DOHH2 (cell line): ENCODE results near the gene SCLY.

Experiments
- H3F3A ChIP-seq: fragments of 200-600 bp; sonication (generic), shearing (Covaris generic); 2 replicates; pipeline ENCODE4 v1.6.0; 2016; ENCODE audit warnings: antibody characterized with exemption, mild to moderate bottlenecking; ENCODE audit not compliant: control insufficient read depth, insufficient read depth
- H3K27ac ChIP-seq: fragments of 200-600 bp; sonication (generic); 2 replicates; pipeline ENCODE4 v1.5.1; 2014; ENCODE audit warnings: low read depth, mild to moderate bottlenecking, low read length, moderate library complexity
- H3K27me3 ChIP-seq: fragments of 200-600 bp; sonication (generic); 2 replicates; pipeline ENCODE4 v1.6.1; 2014; ENCODE audit warnings: mild to moderate bottlenecking, low read length, mixed read lengths; ENCODE audit not compliant: control insufficient read depth
- H3K36me3 ChIP-seq: fragments of 200-600 bp; sonication (generic); 2 replicates; pipeline ENCODE4 v1.6.1; 2014; ENCODE audit warnings: mild to moderate bottlenecking, low read length, moderate library complexity, mixed read lengths; ENCODE audit not compliant: control insufficient read depth
- H3K4me1 ChIP-seq: fragments of 200-600 bp; sonication (generic); 2 replicates; pipeline ENCODE4 v1.6.1; 2014; ENCODE audit warnings: mild to moderate bottlenecking, low read length, mixed read lengths; ENCODE audit not compliant: control insufficient read depth
- H3K4me2 ChIP-seq: fragments of 200-600 bp; sonication (generic); 2 replicates; pipeline ENCODE4 v1.6.0; 2014; ENCODE audit warnings: mild to moderate bottlenecking, low read length, moderate library complexity
- H3K4me3 ChIP-seq: fragments of 200-600 bp; sonication (generic); 2 replicates; pipeline ENCODE4 v1.5.1; 2014; ENCODE audit warnings: mild to moderate bottlenecking, low read length, mixed read lengths
- H3K79me2 ChIP-seq: fragments of 200-600 bp; sonication (generic); 2 replicates; pipeline ENCODE4 v1.6.1; 2014; ENCODE audit warnings: mild to moderate bottlenecking, low read length, mixed read lengths; ENCODE audit not compliant: control insufficient read depth
- H3K9me2 ChIP-seq: fragments of 200-600 bp; sonication (generic); replicated peaks from 2 replicates; pipeline ENCODE4 v1.6.1; 2014; ENCODE audit warnings: mild to moderate bottlenecking, low read length, mixed read lengths; ENCODE audit not compliant: control insufficient read depth
- H3K9me3 ChIP-seq: fragments of 200-600 bp; sonication (generic); 2 replicates; pipeline ENCODE4 v1.6.1; 2014; ENCODE audit warnings: antibody characterized with exemption, low read length, mixed read lengths; ENCODE audit not compliant: control insufficient read depth, insufficient read depth
- H4K20me1 ChIP-seq: fragments of 200-600 bp; sonication (generic); 2 replicates; pipeline ENCODE4 v1.6.0; 2014; ENCODE audit warnings: low read depth, mild to moderate bottlenecking, antibody characterized with exemption, low read length, moderate library complexity; ENCODE audit not compliant: control insufficient read depth, insufficient read depth
- EZH2phosphoT487 ChIP-seq: fragments of 200-600 bp; sonication (generic); IDR thresholded peaks from 2 replicates; pipeline ENCODE4 v1.6.1; 2017; ENCODE audit warnings: borderline replicate concordance, mild to moderate bottlenecking, antibody characterized with exemption, low read length, moderate library complexity, mixed read lengths
- TF ChIP-seq, protein P1 (sequence below): fragments of 200-600 bp; sonication (generic); IDR thresholded peaks from one replicate; pipeline ENCODE4 v1.5.1; 2014; ENCODE audit warnings: antibody characterized with exemption, mild to moderate bottlenecking, low read depth, low read length; ENCODE audit not compliant: poor library complexity, severe bottlenecking

The SCLY gene

DNA sequence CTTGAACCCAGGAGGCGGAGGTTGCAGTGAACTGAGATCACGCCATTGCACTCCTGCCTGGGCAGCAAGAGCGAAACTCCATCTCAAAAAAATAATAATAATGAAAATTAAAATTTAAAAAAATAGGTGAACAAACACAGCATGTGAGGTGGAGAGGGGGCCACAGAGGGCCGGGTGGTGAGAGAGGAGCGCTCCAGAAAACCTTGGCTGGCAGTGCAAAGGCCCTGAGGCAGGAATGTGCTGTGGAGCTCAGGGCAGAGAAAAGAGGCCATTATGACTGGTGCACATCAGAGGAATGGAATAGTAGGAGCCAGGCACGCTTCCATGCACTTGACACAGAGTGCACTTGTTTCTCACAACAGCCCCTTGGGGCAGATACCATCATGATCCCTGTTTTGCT is 21.6 kb upstream of the SCLY start:
- Histone ChIP-seq H3K9me2 (no peaks in the 10 kb centered on the region), H3K4me1 (no peaks in the 10 kb centered on the region), H4K20me1 (no peaks in the 10 kb centered on the region), H3K27ac (no peak overlapping the region), H3K9me3 (no peaks in the 10 kb centered on the region), H3F3A (no peaks in the 10 kb centered on the region), H3K27me3 (no peaks in the 10 kb centered on the region), H3K4me2 (no peak overlapping the region), H3K79me2 (no peaks in the 10 kb centered on the region), H3K36me3 (no peaks in the 10 kb centered on the region; the same call in 1 of the 2 replicates), H3K4me3 (no peak overlapping the region)
- no peak for TF ChIP-seq EZH2phosphoT487
- TF ChIP-seq, protein P1, sequence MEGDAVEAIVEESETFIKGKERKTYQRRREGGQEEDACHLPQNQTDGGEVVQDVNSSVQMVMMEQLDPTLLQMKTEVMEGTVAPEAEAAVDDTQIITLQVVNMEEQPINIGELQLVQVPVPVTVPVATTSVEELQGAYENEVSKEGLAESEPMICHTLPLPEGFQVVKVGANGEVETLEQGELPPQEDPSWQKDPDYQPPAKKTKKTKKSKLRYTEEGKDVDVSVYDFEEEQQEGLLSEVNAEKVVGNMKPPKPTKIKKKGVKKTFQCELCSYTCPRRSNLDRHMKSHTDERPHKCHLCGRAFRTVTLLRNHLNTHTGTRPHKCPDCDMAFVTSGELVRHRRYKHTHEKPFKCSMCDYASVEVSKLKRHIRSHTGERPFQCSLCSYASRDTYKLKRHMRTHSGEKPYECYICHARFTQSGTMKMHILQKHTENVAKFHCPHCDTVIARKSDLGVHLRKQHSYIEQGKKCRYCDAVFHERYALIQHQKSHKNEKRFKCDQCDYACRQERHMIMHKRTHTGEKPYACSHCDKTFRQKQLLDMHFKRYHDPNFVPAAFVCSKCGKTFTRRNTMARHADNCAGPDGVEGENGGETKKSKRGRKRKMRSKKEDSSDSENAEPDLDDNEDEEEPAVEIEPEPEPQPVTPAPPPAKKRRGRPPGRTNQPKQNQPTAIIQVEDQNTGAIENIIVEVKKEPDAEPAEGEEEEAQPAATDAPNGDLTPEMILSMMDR, result no peak

DNA sequence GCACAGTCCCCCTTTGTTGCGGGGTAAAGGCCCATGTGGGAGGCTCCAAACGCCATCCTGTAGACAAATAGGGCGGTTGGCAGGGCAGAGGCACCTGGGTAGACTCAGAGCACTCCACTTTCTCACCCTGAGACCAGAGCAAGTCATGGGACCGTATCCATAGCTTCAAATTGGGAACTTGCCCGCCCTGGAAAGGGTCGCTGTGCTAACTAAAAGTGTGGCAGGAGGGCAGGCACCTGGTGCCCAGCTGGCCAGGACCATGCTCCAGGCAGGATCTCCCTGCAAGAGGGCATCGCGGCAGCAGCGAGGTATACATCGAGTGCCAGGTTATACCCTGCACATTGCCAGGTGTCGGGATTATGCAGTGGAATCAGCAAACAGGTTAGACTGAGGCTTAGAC is 20.8 kb upstream of the SCLY start:
- H3K79me2 ChIP-seq, result no peaks in the 10 kb centered on the region

DNA sequence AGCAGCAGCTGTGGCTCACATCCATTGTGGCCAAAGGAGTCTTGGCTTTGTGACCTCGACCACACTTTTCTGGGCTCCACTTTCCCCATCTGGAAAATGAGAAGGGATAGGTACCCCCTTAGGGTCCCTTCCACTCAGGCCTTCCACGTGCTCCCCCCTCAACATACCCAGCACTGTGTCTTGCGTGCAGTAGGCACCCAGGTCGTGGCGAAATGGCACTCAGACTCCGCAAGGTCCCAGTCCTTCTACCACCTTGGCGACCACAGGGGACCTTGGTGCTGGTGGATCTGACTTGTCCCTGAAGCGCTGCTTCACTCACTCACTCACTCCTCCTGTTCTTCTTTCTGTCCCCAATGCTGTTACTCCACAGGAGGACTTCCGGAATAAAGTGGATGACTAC is 19.9 kb upstream of the SCLY start:
- Histone ChIP-seq H3K4me2 (no peak overlapping the region), H3K9me2 (no peaks in the 10 kb centered on the region), H3K36me3 (no peaks in the 10 kb centered on the region; the same call in 1 of the 2 replicates), H3K4me1 (no peaks in the 10 kb centered on the region), H4K20me1 (no peaks in the 10 kb centered on the region), H3K27ac (no peak overlapping the region), H3F3A (no peaks in the 10 kb centered on the region), H3K27me3 (no peaks in the 10 kb centered on the region), H3K9me3 (no peaks in the 10 kb centered on the region), H3K79me2 (no peaks in the 10 kb centered on the region), H3K4me3 (no peak overlapping the region)
- TF ChIP-seq, protein P1, result no peak
- TF ChIP-seq EZH2phosphoT487, result no peak

More for the DNA sequence above, 20.8 kb upstream of the SCLY start:
- TF ChIP-seq, protein P1, result no peak
- TF ChIP-seq EZH2phosphoT487, result no peak
- Histone ChIP-seq H3K27ac (no peak overlapping the region), H3K36me3 (no peaks in the 10 kb centered on the region; the same call in 1 of the 2 replicates), H3K27me3 (no peaks in the 10 kb centered on the region), H3K4me3 (no peak overlapping the region), H3F3A (no peaks in the 10 kb centered on the region), H3K4me1 (no peaks in the 10 kb centered on the region), H3K9me2 (no peaks in the 10 kb centered on the region), H3K4me2 (no peak overlapping the region), H3K9me3 (no peaks in the 10 kb centered on the region), H4K20me1 (no peaks in the 10 kb centered on the region)
